ENCODE data around the gene AP4M1.
"Not testable (repeated sequence)": the region's sequence is repeated elsewhere in the genome, so short reads cannot be mapped to it uniquely, and the experiment has no call there.

The AP4M1 gene

GRCh38 chr7:100109521-100110163, 8.2 kb downstream of the AP4M1 start:
- no peak for DNase-seq

GRCh38 chr7:100111156-100111555, 9.7 kb downstream of the AP4M1 start:
- no peak for DNase-seq

- no peak for DNase-seq
Measured at GRCh38 chr7:100111914-100112313, 10.5 kb downstream of the AP4M1 start.

GRCh38 chr7:100115026-100115425, 13.6 kb downstream of the AP4M1 start:
- DNase-seq, result no peak

- no peak for DNase-seq
Measured at GRCh38 chr7:100118388-100119071, 17.1 kb downstream of the AP4M1 start.

- peak; percentile 87 to 89 for DNase-seq
Measured at GRCh38 chr7:100119072-100119969, 17.9 kb downstream of the AP4M1 start, which contains the start of the genes CNPY4 and TAF6. TSS of gene CNPY4 (plus strand) at chr7:100119634. CDS start at chr7:100119745, 111 bp downstream. TSS of gene TAF6 (minus strand) at chr7:100119358. CDS start at chr7:100114209, 5,149 bp downstream.

GRCh38 chr7:100119970-100120732, 18.7 kb downstream of the AP4M1 start:
- peak; percentile 35 to 56 for DNase-seq

GRCh38 chr7:100120733-100121036, 19.2 kb downstream of the AP4M1 start:
- no peak for DNase-seq

GRCh38 chr7:100122067-100122466, 20.6 kb downstream of the AP4M1 start:
- peak; percentile 92 to 93 for DNase-seq

- no peak for DNase-seq
Measured at GRCh38 chr7:100122568-100122967, 21.1 kb downstream of the AP4M1 start.

- no peak for DNase-seq
Measured at GRCh38 chr7:100124301-100125230, 23.1 kb downstream of the AP4M1 start.

- DNase-seq, result no peak
Measured at GRCh38 chr7:100126239-100126930, 24.9 kb downstream of the AP4M1 start.

- DNase-seq, result peak; percentile 71 to 81
Measured at GRCh38 chr7:100126931-100127865, 25.8 kb downstream of the AP4M1 start, which contains the start of gene MBLAC1. TSS of gene MBLAC1 (plus strand) at chr7:100126967. CDS start at chr7:100127396, 429 bp downstream.

GRCh38 chr7:100127866-100128636, 26.6 kb downstream of the AP4M1 start:
- peak in 1 of 2 experiments; percentile 7 for DNase-seq

GRCh38 chr7:100128637-100128963, 27.2 kb downstream of the AP4M1 start:
- no peak for DNase-seq

- not testable (repeated sequence) for DNase-seq
Measured at GRCh38 chr7:100130220-100130607, 28.8 kb downstream of the AP4M1 start.

- DNase-seq, result peak; percentile 43 to 70
Measured at GRCh38 chr7:100130608-100131453, 29.4 kb downstream of the AP4M1 start.

- DNase-seq, result peak in 1 of 2 experiments; percentile 25
Measured at GRCh38 chr7:100132126-100132525, 30.7 kb downstream of the AP4M1 start.
